NCI-H345 (cell line): ENCODE data around the gene PROK2.

Experiments used
- DNase-seq: peaks from one replicate; lab custom pipeline; 2025; lab: John Stamatoyannopoulos, UW

The PROK2 gene

GRCh38 chr3:71734881-71735280 is 50.1 kb downstream of the PROK2 start:
- DNase-seq: no peak

GRCh38 chr3:71733319-71733718 is 51.6 kb downstream of the PROK2 start:
- DNase-seq: no peak

DNA sequence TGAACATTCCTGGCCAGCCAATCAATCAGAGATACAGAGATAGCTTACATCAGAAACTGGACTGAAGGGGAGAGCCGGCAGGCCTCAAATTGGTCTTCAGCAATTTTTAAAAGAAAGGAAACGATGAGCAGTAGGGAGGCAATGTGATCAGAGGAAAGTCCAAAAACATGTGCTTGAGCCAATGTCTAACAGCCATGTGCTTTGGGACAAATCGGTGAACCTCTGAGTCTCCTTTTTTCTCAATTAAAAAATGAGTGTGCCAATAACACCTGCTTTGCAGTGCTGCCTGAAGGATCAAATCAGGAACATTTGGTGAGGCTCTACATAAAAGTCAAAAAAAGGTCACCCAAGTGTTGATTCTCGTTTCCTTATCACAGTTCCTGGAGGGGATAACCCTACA is 52.3 kb downstream of the PROK2 start:
- no peak for DNase-seq

GRCh38 chr3:71728632-71729342 is 56.2 kb downstream of the PROK2 start:
- peak; percentile 24 for DNase-seq

DNA sequence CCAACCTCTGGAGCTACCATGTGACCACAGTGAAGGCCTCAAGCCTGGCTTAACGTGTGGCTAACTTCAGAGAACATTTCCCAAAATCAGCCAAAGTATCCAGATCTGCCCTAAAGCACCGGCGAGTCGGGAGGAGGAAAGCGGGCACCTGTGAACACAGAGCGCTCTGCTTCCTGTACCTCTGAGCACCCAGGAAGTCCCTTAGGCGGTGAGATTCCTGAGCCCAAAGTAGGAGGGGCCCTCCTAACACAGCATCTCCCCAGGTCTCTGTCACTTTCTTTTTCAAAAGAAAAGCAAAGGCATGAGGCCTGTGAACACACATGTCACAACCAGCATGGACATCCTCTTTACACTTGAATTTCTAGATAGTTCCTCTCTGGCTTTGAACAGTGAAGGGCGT is 58.8 kb downstream of the PROK2 start:
- DNase-seq: no peak

DNA sequence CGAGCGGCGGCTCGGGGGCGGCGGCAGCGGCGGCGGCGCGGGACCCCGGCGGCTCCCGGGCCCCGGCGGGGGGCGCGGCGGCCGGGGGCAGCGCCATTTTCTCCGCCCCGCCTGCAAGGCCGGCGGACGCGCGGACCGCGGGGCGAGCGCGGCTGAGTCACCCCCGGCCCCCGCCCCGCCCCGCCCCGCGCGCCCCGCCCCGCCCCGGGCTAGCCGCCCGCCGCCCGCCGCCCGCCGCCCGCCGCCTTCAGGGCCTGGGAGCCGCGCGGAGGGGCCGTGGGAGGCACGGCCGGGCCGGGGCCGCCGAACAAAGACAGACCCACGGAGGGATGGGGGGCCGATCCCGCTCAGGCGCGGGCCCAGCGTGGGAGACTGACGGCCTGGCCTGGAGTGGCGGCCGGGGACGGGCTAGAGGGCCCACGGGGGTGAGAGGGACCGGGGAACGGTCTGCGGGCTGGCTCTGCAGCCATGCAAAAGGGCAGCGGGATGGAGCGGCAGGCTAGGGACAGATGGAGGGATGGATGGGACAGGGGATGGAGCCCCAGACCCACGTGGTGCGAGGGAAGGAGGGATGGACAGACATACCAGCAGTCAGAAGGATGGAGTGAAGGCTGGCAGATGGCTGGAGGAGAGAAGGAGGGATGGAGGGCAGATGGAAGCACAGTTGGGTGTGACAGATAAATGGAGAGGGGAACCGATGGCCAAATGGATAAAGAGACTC is 59.5 kb downstream of the PROK2 start, which contains the start of gene EIF4E3:
Gene EIF4E3, minus strand, starts transcription at position 132 of the 721 bp plus-strand sequence. Its CDS starts 35 bp downstream, at position 97.
- DNase-seq: peak; percentile 27

- DNase-seq: no peak
Measured at GRCh38 chr3:71724584-71725270, 60.2 kb downstream of the PROK2 start.

DNA sequence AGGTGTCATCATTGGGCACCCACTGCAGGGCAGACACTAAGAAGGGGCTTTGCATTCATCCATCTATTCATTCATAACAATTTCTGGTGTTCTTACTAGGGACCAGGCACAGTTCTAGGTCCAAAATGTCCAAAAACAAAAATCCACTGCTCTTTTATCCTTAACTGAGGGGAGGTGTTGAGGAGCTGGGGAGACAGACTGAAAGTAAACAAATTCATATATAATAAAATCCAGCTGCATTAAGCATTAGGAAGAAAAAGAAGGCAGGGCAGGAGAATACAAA is 60.8 kb downstream of the PROK2 start:
- DNase-seq: no peak

- DNase-seq: no peak
Measured at GRCh38 chr3:71723452-71724170, 61.3 kb downstream of the PROK2 start.

DNA sequence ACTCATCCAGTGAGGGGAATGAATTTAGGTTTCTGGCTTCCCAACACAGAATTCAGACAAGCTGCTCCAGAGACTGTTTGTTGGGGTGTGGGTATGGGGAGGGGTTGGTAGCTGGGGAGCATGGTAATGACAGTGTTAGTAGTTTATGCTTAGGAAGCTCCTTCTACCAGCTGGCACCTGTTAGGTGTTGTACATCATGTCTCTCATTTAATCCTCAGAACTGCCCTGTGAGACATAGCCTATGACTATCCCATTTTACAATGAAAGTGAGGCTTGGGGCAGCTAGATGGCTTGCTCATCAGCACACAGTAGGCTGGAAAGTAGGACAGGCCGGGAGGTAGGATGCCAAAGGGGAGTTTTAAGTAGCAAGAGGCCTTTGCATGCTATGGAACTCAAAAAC is 62.3 kb downstream of the PROK2 start:
- no peak for DNase-seq
